K562 (cell line): ENCODE measurements around the gene ZNF350. TPM values are rescaled to one million over a fixed set of nuclear protein-coding genes. Genes with fewer than 3 reads are reported as not detected.
A peak's percentile ranks its signal among the peaks of the same experiment; 100 is the strongest.

ENCODE experiments used
- CREB1 ChIP-seq, 2 experiments: sonication (generic) in 1 of 2; formaldehyde crosslinking in 1 of 2; IDR thresholded peaks; 2 replicates each; pipeline versions ENCODE4 v1.6.1 to v1.8.0; 2012 to 2022; ENCODE audit warnings: inconsistent platforms in 1 of 2, mild to moderate bottlenecking in 1 of 2, missing genetic modification reagents in 1 of 2, moderate library complexity in 1 of 2
- GTF2A2 ChIP-seq: IDR thresholded peaks from 2 replicates; pipeline ENCODE4 v1.6.1; 2016; ENCODE audit warnings: mild to moderate bottlenecking, missing genetic modification characterization, missing compliant biosample characterization
- KLF6 ChIP-seq: fragments of 250-450 bp; sonication (Bioruptor Pico); IDR thresholded peaks from 2 replicates; pipeline ENCODE4 v1.4.0; 2020; ENCODE audit warnings: mild to moderate bottlenecking, moderate library complexity, borderline replicate concordance
- MAFK ChIP-seq: IDR thresholded peaks from 2 replicates; pipeline ENCODE4 v1.6.1; 2011; ENCODE audit warnings: low read length, improper control_type of control experiment
- MTF1 ChIP-seq: fragments of 250-450 bp; sonication (Bioruptor Pico); IDR thresholded peaks from 2 replicates; pipeline ENCODE4 v1.9.0; 2021; ENCODE audit warnings: moderate library complexity, mild to moderate bottlenecking, inconsistent platforms, borderline replicate concordance
- NFXL1 ChIP-seq: fragments of 450-650 bp; formaldehyde crosslinking; IDR thresholded peaks from 2 replicates; pipeline ENCODE4 v1.4.0; 2021; ENCODE audit warnings: mild to moderate bottlenecking
- SMAD2 ChIP-seq: fragments of 150-350 bp; IDR thresholded peaks from 2 replicates; pipeline ENCODE4 v1.6.1; 2014; ENCODE audit warnings: low read depth, mild to moderate bottlenecking, low read length
- SMC3 ChIP-seq: conservative IDR thresholded peaks from 2 replicates; pipeline ENCODE4 v1.6.1; 2011; ENCODE audit warnings: low read depth, low read length, improper control_type of control experiment; ENCODE audit not compliant: insufficient read depth
- XRCC4 ChIP-seq: IDR thresholded peaks from one replicate; pipeline ENCODE4 v1.6.1; 2011; ENCODE audit not compliant: insufficient read depth, insufficient read length; ENCODE audit errors: extremely low read depth
- YY1 ChIP-seq, 3 experiments: IDR thresholded peaks; 2 replicates each; pipeline ENCODE4 v1.6.1; 2011; ENCODE audit warnings: low read length in 2 of 3, mild to moderate bottlenecking in 2 of 3, moderate library complexity in 2 of 3, borderline replicate concordance in 1 of 3, control low read depth in 1 of 3, low read depth in 1 of 3; ENCODE audit not compliant: insufficient read depth in 3 of 3, insufficient replicate concordance in 2 of 3, control insufficient read depth in 1 of 3, insufficient read length in 1 of 3; ENCODE audit errors: extremely low read depth in 1 of 3
- ZKSCAN3 ChIP-seq: fragments of 250-450 bp; sonication (Bioruptor Pico); IDR thresholded peaks from 2 replicates; pipeline ENCODE4 v1.4.0; 2020
- ZNF146 ChIP-seq: IDR thresholded peaks from one replicate; pipeline ENCODE4 v1.6.1; 2018; ENCODE audit warnings: missing compliant biosample characterization; ENCODE audit not compliant: unreplicated experiment
- ZNF408 ChIP-seq: fragments of 250-450 bp; sonication (Bioruptor Pico); IDR thresholded peaks from 2 replicates; pipeline ENCODE4 v1.4.0; 2020; ENCODE audit warnings: low read depth, mild to moderate bottlenecking, moderate library complexity
- ZNF445 ChIP-seq: fragments of 250-450 bp; sonication (Bioruptor Pico); IDR thresholded peaks from 2 replicates; pipeline ENCODE4 v1.4.0; 2020; ENCODE audit warnings: low read depth, mild to moderate bottlenecking, moderate library complexity
- ZNF583 ChIP-seq: fragments of 250-450 bp; sonication (Bioruptor Pico); IDR thresholded peaks from 2 replicates; pipeline ENCODE4 v1.4.0; 2020
- ZNF766 ChIP-seq: fragments of 200-800 bp; sonication (Bioruptor generic); conservative IDR thresholded peaks from 2 replicates; pipeline ENCODE4 v1.6.1; 2016; ENCODE audit warnings: missing genetic modification characterization, missing compliant biosample characterization
- polyA plus RNA-seq, 8 experiments: library from polyadenylated mRNA; depleted of rRNA in 4 of 8; stranded (reverse) in 5 of 8; unstranded in 3 of 8; fragments of >200 nt; fragmentation: Nextera tagmentation in 2 of 8; fragmentation: Illumina TruSeq in 1 of 8; extraction: Ambion mirVana in 2 of 8; extraction: Trizol in 1 of 8; gene quantifications; 2 replicates each; pipeline versions ENCODE4 v1.2.1 to v1.2.3, GENCODE V29; 2011 to 2014; ENCODE audit warnings: inconsistent platforms in 1 of 8, missing spikeins in 1 of 8
- total RNA-seq, 7 experiments: library from RNA; depleted of rRNA in 6 of 7; stranded (reverse); fragments of >200 nt in 6 of 7; fragmentation: Illumina TruSeq in 2 of 7; extraction: Trizol in 2 of 7; gene quantifications; 2 replicates each; pipeline versions ENCODE4 v1.2.1 to v1.2.3, GENCODE V29; 2011 to 2021; ENCODE audit warnings: low replicate concordance in 1 of 7
- TF ChIP-seq, protein P1 (sequence below): sonication (generic); formaldehyde crosslinking; IDR thresholded peaks from 2 replicates; pipeline ENCODE4 v1.8.1; 2022; ENCODE audit warnings: missing genetic modification reagents
- TF ChIP-seq, protein P2 (sequence below): fragments of 450-650 bp; IDR thresholded peaks from 2 replicates; pipeline ENCODE4 v1.6.1; 2016; ENCODE audit warnings: mild to moderate bottlenecking
- TF ChIP-seq, protein P3 (sequence below), 2 experiments: IDR thresholded peaks; 2 replicates each; pipeline ENCODE4 v1.6.1; 2011; ENCODE audit warnings: borderline replicate concordance in 1 of 2, control low read depth in 1 of 2, low read depth in 1 of 2, low read length in 1 of 2, mild to moderate bottlenecking in 1 of 2, mixed read lengths in 1 of 2, moderate library complexity in 1 of 2; ENCODE audit not compliant: insufficient read depth in 1 of 2, insufficient read length in 1 of 2, poor library complexity in 1 of 2, severe bottlenecking in 1 of 2; ENCODE audit errors: extremely low read depth in 1 of 2
- TF ChIP-seq, protein P4 (sequence below): sonication (generic); formaldehyde crosslinking; IDR thresholded peaks from 2 replicates; pipeline ENCODE4 v1.5.0; 2020; ENCODE audit warnings: missing genetic modification reagents

Gene ZNF350
- total and polyA plus RNA-seq, 9 of the 15 experiments (the other 6 are each of a cell fraction or from before 2014, with no cell fraction given): 1.7 to 4.8 (median 2.9) TPM

DNA sequence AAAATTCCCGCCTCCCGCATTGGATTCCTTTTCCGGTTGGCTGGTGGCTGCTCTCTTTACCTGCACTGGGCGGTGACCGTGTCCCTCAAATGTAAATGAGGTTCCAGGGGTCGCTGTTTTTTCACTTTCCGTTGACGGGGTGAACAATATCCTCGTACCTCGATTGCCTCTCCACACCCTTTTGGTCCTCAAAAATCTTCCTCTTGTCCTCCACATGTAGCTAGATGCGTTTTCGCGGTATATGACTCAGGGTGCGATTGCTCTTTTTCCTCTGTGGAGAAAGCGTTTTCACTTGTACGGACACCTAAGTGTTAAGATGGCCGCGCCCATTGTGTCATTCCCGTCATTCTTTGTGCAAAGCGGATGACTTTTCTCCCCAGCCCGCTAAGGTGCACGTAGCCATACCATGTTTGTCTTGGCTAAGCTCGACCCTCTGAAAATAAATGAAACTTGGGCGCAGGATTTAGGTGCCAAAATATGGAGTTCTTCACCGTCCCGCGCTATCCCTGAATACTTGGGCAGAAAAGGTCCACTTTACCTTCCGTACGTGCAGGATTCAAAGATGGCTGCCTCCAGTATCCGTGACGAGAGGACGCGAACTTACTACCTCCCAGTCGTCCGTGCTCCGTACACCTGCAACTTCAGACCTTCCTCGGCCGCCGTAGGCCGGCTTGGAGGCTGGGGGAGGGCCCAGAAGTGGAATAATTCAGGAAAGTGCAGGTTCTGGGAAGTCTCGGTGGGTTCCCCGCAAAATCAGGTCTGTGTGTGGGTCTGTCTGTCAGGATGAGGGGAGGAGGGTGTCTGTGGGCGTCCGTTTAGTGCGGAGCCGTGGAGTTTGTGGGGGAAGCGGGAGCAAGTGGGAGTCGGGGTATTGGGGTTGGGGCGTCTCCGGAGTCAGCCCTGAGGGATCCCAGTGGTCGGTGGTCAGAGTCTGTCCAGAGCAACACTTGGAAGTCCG lies 59.6 kb downstream of the ZNF350 start, which contains the start of gene ZNF613 (continued):
- TF ChIP-seq, protein P1, sequence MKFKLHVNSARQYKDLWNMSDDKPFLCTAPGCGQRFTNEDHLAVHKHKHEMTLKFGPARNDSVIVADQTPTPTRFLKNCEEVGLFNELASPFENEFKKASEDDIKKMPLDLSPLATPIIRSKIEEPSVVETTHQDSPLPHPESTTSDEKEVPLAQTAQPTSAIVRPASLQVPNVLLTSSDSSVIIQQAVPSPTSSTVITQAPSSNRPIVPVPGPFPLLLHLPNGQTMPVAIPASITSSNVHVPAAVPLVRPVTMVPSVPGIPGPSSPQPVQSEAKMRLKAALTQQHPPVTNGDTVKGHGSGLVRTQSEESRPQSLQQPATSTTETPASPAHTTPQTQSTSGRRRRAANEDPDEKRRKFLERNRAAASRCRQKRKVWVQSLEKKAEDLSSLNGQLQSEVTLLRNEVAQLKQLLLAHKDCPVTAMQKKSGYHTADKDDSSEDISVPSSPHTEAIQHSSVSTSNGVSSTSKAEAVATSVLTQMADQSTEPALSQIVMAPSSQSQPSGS (CRISPR knock-in tag): no peak
- no peak for TF ChIP-seq ZNF445
- TF ChIP-seq, protein P2, sequence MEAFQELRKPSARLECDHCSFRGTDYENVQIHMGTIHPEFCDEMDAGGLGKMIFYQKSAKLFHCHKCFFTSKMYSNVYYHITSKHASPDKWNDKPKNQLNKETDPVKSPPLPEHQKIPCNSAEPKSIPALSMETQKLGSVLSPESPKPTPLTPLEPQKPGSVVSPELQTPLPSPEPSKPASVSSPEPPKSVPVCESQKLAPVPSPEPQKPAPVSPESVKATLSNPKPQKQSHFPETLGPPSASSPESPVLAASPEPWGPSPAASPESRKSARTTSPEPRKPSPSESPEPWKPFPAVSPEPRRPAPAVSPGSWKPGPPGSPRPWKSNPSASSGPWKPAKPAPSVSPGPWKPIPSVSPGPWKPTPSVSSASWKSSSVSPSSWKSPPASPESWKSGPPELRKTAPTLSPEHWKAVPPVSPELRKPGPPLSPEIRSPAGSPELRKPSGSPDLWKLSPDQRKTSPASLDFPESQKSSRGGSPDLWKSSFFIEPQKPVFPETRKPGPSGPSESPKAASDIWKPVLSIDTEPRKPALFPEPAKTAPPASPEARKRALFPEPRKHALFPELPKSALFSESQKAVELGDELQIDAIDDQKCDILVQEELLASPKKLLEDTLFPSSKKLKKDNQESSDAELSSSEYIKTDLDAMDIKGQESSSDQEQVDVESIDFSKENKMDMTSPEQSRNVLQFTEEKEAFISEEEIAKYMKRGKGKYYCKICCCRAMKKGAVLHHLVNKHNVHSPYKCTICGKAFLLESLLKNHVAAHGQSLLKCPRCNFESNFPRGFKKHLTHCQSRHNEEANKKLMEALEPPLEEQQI: no peak
- no peak for TF ChIP-seq MAFK
- TF ChIP-seq, protein P3, sequence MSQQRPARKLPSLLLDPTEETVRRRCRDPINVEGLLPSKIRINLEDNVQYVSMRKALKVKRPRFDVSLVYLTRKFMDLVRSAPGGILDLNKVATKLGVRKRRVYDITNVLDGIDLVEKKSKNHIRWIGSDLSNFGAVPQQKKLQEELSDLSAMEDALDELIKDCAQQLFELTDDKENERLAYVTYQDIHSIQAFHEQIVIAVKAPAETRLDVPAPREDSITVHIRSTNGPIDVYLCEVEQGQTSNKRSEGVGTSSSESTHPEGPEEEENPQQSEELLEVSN (IDR thresholded peaks at IDR 0.05; ENCODE audit: borderline replicate concordance in 1 of 2, extremely low read depth in 1 of 2, insufficient read depth in 1 of 2, insufficient read length in 1 of 2, low read depth in 1 of 2, low read length in 1 of 2, poor library complexity in 1 of 2, severe bottlenecking in 1 of 2): peak; percentile 64 to 81
- TF ChIP-seq ZKSCAN3 (CRISPR knock-in tag): no peak
- no peak for TF ChIP-seq XRCC4
- TF ChIP-seq SMC3: no peak
- TF ChIP-seq YY1 (IDR thresholded peaks at IDR 0.05; ENCODE audit: borderline replicate concordance in 1 of 3, control insufficient read depth in 1 of 3, extremely low read depth in 1 of 3, insufficient read depth in 3 of 3, insufficient read length in 1 of 3, insufficient replicate concordance in 2 of 3, low read depth in 1 of 3, low read length in 2 of 3): peak; percentile 93 to 96 (median 94)
- TF ChIP-seq KLF6 (CRISPR knock-in tag): no peak
- TF ChIP-seq, protein P4, sequence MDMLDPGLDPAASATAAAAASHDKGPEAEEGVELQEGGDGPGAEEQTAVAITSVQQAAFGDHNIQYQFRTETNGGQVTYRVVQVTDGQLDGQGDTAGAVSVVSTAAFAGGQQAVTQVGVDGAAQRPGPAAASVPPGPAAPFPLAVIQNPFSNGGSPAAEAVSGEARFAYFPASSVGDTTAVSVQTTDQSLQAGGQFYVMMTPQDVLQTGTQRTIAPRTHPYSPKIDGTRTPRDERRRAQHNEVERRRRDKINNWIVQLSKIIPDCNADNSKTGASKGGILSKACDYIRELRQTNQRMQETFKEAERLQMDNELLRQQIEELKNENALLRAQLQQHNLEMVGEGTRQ (CRISPR knock-in tag): no peak
- TF ChIP-seq ZNF146 (CRISPR knock-in tag): no peak
- no peak for TF ChIP-seq MTF1
- TF ChIP-seq ZNF408 (CRISPR knock-in tag): no peak
- no peak for TF ChIP-seq NFXL1 (CRISPR knock-in tag)
- peak; percentile 60; the same call in 1 of the 2 replicates for TF ChIP-seq CREB1 (IDR thresholded peaks at IDR 0.05)
- peak; percentile 35; the same call in 1 of the 2 replicates for TF ChIP-seq CREB1 (CRISPR knock-in tag; IDR thresholded peaks at IDR 0.05)
- no peak for TF ChIP-seq GTF2A2 (tag)
- peak; percentile 34; the same call in 1 of the 2 replicates for TF ChIP-seq ZNF766 (CRISPR knock-in tag)
- no peak for TF ChIP-seq ZNF583 (CRISPR knock-in tag)
- TF ChIP-seq SMAD2: no peak
